Renal cortex interstitium (tissue), 3 donors: ENCODE measurements around the gene IP6K2. TPM values are rescaled to one million over a fixed set of nuclear protein-coding genes. Genes with fewer than 3 reads are reported as not detected.

Source experiments
- polyA plus RNA-seq, 3 donors: library from polyadenylated mRNA; unstranded; fragments of 120-200 nt; gene quantifications; one replicate each; pipeline ENCODE4 v1.2.1, GENCODE V29; 2013; ENCODE audit not compliant: insufficient read length in 3 of 3

IP6K2 gene
- polyA plus RNA-seq, 3 donors, result 201 to 262 (median 238) TPM

Other genes starting within 250 kb of the IP6K2 start
- 100 to 1,000 TPM in 2 of 3 donors, 10 to 100 TPM in 1; 93.2 to 120 (median 101) TPM for gene SHISA5, start 213.0 kb downstream of the IP6K2 start, polyA plus RNA-seq
- gene PFKFB4, start 160.4 kb downstream of the IP6K2 start, polyA plus RNA-seq, result 10 to 100 TPM in 1 of 3 donors, 1 to 10 TPM in 2; 4.0 to 12.8 (median 5.2) TPM
- under 1 TPM; 0.26 to 0.41 (median 0.30) TPM for gene UCN2, start 153.4 kb downstream of the IP6K2 start, polyA plus RNA-seq
- 10 to 100 TPM; 15.5 to 31.0 (median 30.0) TPM for gene COL7A1, start 121.9 kb downstream of the IP6K2 start, polyA plus RNA-seq
- 100 to 1,000 TPM; 268 to 311 (median 285) TPM for gene UQCRC1, start 107.6 kb downstream of the IP6K2 start, polyA plus RNA-seq
- gene TMEM89, start 95.5 kb downstream of the IP6K2 start, polyA plus RNA-seq, result under 1 TPM in 1 of 3 donors, not detected in 2; 0.30 TPM
- 10 to 100 TPM; 26.8 to 33.9 (median 29.0) TPM for gene SLC26A6, start 81.8 kb downstream of the IP6K2 start, polyA plus RNA-seq
- gene CELSR3, start 54.3 kb downstream of the IP6K2 start, polyA plus RNA-seq, result 1 to 10 TPM; 1.2 to 1.3 (median 1.2) TPM
- gene NCKIPSD, start 31.3 kb downstream of the IP6K2 start, polyA plus RNA-seq, result 10 to 100 TPM; 15.1 to 23.4 (median 20.0) TPM
- gene PRKAR2A, start 130.7 kb upstream of the IP6K2 start, polyA plus RNA-seq, result 10 to 100 TPM; 40.0 to 49.8 (median 47.0) TPM
- 10 to 100 TPM; 14.1 to 22.4 (median 21.2) TPM for gene SLC25A20, start 181.7 kb upstream of the IP6K2 start, polyA plus RNA-seq
- gene ARIH2, start 201.6 kb upstream of the IP6K2 start, polyA plus RNA-seq, result 10 to 100 TPM; 68.6 to 98.2 (median 71.4) TPM